Esophagus squamous epithelium (tissue), 4 donors: Measurements from ENCODE around the gene TJAP1.

Source experiments
- CTCF ChIP-seq, 6 experiments: fragments of 450-650 bp in 4 of 6; fragments of 200-600 bp in 2 of 6; sonication (generic) in 2 of 6; IDR thresholded peaks; one replicate each; pipeline ENCODE4 v1.5.1; 2016 to 2019; ENCODE audit warnings: antibody characterized with exemption in 6 of 6, mild to moderate bottlenecking in 4 of 6, moderate library complexity in 4 of 6
- POLR2A ChIP-seq, 4 donors: fragments of 450-650 bp; IDR thresholded peaks; one replicate each; pipeline ENCODE4 v1.6.1; 2017; ENCODE audit warnings: antibody characterized with exemption in 4 of 4, mild to moderate bottlenecking in 4 of 4, moderate library complexity in 3 of 4

GRCh38 chr6:43477235-43478007 is at the start of gene TJAP1:
- no peak for TF ChIP-seq CTCF (IDR thresholded peaks at IDR 0.05)
- TF ChIP-seq POLR2A (IDR thresholded peaks at IDR 0.05), result peak in 3 of 4 donors; percentile 22 to 65 (median 42)
